ENCODE data around the gene DRICH1.
"Not testable (repeated sequence)": the region's sequence is repeated elsewhere in the genome, so short reads cannot be mapped to it uniquely, and the experiment has no call there.

Gene DRICH1, protein sequence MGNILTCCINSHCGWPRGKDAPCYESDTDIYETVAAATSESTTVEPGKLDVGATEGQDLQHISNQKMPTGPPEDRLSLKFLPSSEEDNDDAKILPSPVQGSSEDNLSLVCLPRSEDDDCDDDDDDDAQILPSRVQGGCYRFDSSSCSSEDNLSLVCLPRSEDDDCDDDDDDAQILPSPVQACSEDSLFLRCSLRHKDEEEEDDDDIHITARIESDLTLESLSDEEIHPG

DNA sequence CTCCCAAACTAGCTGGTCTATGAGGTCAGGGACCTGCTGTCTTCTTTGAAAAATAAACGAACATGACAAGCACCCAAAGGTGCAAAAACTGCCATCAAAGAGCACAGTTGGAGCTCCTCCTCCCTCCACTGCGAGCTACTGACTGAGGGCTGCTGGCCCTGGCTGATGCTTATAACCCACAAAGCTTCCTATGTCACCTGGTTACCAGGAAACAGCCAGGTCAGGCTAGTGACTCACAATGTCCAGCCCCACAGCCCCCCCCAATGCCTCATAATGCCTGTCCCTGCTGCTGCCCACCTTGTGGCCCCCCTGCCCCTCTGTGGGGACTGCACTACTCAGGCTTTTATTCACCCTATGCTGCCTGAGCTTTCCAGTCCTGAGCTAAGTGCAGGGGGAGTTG, at the start of gene DRICH1:
DRICH1 (minus strand) TSS at position 144 of the 400 bp plus-strand sequence. CDS start 298 bp downstream, outside the sequence.
- no peak for DNase-seq (ENCODE audit: low read depth in 2 of 2)

DNA sequence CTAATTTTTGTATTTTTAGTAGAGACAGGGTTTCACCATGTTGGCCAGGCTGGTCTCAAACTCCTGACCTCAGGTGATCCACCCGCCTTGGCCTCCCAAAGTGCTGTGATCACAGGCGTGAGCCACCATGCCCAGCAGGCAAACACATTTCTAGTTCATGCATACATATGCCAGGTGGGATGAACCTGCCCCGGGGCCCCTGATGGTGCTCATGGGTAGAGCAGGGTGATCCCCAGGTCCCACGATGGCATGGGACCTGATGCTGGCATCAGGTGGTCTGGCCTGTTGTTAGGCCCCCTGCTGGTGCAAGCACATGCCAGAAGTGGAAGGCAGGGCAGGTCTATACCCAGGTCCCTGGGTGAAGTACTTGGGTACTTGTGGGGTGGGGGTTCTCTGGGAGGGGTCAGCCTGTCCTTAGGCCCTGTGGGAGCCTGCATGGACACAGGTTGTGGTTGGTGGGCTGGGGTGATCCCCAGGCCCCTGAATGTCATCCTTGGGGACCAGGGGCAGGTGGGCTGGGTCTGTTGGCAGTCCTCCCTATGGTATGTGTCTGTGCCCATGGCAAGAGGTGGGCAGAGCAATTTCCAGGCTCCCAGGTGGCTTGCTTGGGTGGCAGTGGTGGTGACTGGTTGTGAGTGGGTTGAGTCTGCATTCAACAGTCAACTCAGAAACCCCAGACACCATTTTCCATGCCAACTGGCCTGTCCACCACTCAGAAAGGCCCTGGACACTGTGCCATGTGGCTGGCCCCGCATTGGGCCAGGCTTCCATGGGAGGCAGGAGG, 49.1 kb upstream of the DRICH1 start:
- no peak for DNase-seq (ENCODE audit: low read depth in 2 of 2)

DNA sequence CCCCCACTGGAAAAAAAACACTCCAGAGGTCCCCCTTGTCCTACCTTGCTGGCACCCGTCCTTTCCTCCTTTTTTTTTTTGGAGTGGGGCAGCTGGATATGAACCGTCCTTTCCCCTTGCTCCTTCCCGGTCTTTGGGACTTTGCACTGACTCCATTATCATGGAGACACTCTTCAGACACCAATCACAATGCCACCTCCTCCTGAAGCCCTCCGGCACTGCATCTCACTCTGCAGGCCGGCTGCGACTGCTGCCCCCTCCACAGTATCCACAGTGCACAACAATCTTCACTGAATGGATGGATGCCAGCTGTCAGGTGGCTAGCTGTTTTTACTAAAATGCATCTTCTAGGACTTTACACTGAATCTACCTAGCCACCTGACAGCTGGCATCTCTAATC, 46.0 kb upstream of the DRICH1 start:
- no peak for DNase-seq (ENCODE audit: low read depth in 2 of 2)

DNA sequence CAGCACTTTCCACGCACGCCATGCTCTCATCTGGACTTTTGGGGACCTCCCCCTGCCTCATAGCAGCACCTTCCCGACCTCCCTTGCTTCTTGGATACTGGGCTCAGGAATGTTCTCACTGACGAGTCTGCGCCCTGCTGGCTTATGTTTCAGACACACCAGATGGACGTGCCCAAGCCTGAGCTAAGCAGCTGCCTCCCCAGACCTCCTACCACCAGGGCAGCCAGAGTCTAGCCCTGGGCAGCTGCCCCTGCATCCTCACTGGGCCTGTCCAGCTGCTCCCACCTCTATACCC, 45.5 kb upstream of the DRICH1 start:
- DNase-seq (ENCODE audit: low read depth in 2 of 2): no peak

DNA sequence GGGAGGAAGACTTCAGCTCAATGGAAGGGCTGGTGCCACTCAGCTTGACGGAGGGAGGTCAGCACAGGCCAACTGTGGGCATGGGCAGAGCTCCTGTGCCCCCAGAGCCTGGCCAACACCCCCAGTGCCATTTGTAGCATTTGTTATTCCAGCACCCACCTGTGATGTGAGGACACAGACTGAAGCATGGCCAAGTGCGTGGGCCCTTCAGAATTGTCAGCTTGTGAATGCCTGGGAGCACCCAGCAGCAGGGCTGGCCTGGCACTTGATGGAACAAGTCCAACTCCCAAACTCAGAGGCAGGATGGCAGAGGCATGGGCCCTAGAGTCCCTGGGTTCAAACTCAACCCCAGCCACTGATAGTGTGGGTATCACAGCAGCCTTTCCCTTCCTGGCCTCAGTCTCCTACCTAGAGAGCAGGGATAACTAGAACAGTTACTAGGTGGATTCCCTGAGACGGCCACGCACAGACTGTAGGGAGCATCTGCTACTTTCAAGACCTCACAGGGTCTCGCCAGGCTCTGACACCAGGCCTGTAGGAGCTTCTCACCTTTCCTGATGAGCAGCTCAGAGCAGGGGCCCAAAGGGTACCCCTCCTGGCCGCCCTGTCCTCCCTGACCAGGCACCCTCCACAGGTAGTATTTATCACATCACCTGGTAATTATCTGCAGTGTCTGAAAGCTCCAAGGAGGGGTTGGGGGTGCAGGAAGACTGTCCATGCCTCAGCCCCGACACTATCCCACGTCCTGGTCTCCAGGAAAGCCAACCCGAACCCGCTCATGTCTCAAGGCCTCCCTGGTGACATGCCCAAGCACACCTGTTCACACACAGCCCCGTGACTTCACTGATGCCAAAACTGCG, 45.0 kb upstream of the DRICH1 start:
- DNase-seq (ENCODE audit: low read depth in 2 of 2): not testable (repeated sequence)

DNA sequence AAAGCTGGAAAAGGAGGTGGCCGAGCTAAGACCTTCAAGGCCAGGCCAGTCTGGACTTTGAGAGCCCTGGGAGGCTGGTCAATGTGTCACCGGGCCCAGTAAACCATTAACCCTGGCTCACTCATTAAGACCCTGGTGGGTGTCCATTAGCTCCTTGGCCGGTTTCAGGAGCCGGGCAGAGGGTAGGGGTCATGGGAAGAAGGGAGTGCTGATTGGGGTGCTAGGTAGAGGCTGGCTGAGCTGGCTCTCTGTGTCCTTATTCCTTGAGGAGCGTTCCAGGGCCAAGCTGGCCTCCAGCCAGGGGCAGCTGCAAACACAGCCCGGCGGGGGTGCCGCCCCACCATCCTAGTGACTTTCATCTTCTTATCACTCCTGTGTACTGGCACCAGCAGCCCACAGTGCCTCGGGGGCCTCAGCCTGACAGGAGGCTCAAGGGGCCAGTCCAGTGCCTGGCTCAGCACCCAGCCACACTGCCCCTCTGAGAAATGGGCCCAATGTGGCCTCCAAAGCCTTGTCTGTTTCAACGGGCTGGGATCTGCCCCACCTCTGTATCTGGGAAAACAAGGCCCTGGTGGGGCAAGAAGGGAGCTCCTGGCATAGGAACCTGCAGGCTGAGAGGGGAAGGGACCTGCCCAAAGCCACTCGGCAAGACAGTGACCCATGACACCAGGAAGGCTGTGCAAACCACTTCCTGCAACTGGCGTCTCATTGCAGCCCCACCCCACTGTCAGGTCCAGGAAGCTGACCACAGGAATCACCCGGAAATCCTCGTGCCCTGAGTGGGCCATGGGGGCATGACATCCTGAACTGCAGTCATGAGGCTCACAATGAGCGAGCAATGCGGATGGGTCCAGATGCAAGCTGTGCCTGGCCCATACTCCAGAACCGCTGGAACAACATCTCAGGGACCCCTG, 43.6 kb upstream of the DRICH1 start:
- no peak for DNase-seq (ENCODE audit: low read depth in 2 of 2)

DNA sequence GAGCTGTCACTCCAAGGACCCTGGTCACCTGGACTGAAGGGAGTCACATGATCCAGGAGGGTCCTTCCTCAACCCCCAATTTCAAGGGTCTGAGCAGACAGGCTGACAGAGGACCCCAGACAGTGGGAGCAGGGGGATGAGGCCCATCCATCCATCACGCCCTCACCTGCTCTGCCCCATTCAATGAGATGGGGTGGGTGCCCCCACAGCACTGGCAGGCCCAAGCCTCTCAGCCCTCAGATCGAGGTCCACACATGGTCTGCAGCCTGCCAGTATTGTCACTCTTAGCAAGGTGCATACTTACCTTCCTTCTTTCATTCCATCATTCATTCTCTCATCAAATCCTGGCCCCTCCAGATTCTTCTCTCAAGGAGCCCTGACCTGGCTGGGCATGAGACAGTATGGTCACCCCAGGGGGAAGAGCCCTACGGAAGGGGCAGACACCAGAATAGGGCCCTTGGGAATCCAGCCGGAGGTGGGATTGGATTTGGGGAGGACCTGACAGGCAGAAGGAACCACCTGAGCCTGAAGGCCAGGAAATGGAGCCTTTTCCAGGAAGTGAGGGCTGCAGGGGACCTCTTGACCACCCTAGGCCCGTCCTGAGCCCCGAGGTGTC, 42.9 kb upstream of the DRICH1 start:
- DNase-seq (ENCODE audit: low read depth in 2 of 2): not testable (repeated sequence)

DNA sequence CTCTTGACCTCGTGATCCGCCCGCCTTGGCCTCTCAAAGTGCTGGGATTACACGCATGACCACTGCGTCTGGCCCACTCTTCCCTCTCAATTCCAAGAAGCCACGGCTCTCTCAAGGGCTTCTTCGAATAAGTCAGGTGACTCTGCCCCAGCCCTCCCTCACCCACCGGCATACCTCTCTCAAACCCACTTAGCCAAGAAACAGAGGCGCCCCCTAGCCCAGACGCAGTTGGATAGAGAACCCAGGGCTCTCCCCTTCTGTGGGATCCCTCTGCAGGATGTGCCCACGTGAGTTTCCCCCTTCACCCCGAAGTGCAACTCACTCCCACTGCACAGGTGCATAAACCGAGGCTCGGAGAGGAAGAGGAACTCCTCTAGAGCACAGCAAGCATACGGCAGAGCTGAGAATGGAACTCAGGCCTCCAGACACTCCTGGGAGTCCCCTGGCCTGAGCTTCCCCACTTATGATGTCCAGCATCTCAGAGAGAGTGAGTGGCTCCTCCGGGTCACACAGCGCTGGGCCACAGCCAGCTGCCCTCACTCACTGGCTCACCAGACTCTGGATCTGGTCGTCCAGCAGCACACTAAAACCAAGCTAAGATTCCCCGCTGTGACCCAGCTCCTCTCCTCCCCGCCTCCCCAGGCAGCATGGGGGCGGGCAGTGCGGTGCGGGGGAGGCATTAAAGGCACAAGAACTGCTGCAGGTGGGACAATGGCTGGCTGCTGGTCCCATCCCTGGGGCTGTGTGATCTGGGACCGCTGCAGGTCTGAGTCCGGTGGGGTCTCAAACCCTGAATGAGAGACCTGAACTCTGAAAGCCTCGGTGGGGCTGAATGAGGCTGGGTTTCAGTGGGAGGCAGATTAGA, 41.9 kb upstream of the DRICH1 start:
- DNase-seq (ENCODE audit: low read depth in 2 of 2): no peak

DNA sequence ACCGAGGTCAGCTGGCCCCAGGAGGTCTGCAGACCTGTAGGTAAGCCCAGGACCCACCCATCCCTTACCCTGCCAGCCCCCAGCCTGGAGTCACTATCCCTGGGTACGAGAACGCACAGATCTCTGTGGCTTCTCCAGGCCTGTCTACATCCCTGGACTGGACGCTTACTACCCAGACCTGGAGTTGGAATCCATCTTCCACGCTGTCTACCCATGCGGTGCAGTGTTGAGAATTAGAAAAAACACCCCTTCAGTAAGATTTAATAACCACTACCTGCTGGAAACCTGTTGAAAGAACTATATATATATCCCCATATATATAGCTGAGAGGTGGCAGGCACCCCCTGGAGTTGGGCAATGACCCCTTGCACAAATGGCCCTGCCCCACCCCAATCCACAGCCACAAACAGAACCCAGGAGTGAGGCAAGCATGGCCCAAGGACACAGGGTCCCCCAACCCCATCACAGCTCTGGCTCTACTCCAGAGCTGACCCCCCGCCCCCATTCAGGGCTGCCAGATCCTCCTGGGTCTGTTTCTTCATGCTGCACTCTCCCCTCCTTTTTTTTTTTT, 41.0 kb upstream of the DRICH1 start:
- DNase-seq (ENCODE audit: low read depth in 2 of 2): no peak

DNA sequence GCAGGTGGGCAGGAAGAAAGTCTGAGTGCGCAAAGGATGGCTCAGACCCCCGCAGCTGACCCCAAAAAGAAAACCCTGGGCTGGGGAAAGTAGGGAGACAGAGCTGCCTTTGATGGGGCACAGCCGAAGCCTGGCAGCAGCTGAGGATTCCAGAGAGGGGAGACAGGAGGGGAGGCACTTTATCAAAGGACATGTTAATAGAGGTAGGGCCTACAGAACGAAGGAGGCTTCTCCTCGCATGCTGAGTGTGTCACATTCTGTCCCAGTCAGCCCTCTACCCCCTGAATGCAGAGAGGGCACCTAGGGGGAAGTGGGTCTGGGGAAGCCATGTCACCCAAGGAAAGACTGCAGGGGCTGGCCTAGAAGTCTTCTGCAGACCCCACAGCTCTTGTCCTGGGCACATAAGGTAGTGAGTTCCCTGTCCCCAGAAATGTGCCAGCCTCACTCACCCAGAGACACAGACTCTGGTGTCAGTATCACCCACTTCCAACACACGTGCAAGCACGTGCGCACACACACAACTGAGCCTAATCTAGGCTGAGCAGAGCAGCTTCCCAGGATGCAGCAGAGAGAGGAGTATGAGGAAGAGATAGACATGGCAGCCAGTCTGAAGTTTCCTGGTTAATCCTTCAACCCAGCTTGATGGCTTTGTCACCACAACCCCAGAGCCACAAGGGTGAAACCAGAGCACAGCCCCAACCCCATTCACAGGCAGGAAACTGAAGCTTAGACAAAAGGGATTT, 40.4 kb upstream of the DRICH1 start:
- DNase-seq (ENCODE audit: low read depth in 2 of 2): not testable (repeated sequence)

DNA sequence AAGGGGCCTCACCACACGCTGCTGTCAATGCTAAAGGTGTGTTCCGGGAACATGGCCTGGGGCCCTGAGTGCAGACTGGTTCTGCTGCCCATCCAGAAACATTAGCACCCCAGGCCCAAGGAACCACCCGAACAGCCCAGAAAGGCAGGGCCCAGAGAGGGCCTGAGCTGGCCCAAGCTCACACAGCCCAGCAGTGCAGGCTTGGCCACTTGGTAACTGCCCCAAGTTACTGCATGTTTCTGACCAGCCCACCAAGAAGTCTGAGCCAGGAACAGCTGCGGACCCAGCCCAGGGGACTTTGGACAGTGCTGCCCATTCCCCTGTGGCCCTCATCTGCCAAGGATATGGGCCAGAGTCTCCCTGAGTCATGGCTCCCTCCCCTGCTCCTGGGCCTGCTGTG, 39.3 kb upstream of the DRICH1 start:
- DNase-seq (ENCODE audit: low read depth in 2 of 2): not testable (repeated sequence)

DNA sequence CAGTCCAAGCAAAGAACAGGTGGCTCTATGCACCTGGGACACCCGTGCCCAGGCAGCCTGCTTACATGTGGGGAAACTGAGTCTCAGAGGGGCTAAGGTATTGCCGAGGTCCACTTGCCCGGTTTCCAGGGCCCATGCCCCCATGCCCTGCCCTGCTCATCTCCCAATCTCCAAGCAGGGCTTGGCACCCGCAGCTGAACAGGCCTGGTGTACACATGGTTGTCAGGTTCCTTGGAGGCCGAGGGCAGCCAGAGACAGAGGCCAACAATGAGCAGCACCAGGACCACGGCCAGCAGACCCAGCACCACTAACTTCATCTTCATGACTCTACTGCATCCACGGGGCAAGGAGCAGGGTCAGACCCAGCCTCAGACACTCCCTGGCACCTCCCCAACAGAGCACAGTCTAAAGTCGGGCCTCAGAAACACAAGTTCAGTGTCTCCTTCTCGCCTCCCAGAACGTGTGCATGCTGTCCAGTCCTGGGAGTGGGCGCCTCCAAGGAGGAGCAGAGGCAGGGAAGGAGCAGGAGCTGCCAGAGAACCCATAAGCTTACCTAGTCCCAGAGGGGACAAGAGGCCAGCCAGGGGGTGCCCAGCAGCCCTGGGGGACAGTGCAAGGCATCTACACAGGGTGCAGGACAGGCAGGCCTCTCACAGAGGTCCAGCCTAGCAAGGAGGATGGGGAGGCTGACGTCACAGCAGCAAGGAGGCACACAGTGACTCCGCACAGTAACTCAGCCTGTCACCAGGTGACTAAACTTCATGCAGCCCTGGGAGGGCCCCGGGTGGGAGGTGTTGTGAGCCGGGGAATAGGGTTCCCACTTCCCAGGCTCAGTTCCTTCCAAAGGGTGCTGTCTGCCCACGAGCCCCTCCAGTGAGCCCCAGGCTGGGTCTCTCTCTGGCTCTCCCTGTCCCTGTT, 38.5 kb upstream of the DRICH1 start:
- no peak for DNase-seq (ENCODE audit: low read depth in 2 of 2)

DNA sequence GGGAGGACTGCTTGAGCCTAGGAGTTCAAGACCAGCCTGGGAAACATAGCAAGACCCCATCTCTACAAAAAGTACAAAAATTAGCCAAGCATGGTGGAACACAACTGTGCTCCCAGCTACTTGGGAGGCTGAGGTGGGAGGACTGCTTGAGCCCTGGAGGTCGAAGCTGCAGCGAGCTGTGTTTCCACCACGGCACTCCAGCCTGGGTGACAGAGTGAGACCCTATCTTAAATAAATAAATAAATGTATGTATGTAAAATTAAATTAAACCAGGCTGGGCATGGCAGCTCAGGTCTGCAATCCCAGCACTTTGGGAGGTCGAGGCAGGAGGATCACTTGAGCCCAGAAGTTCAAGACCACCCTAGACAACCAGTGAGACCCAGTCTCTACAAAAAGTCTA, 28.3 kb upstream of the DRICH1 start:
- not testable (repeated sequence) for DNase-seq (ENCODE audit: low read depth in 2 of 2)

DNA sequence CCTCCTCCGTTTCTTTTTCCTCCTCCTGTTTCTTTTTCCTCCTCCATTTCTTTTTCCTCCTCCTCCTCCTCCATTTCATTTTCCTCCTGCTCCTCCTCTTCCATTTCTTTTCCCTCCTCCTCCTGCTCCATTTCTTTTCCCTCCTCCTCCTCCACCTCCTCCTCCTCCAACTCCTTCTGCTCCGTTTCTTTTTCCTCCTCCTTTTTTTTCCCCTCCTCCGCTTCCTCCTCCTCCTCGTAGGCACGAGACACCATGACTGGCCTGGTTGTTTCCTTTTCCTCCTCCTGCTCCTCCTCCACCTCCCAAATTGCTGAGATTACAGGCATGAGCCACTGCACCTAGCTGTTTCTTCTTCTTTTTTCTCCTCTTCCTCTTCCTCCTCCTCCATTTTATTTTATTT, 25.6 kb upstream of the DRICH1 start:
- DNase-seq (ENCODE audit: low read depth in 2 of 2): no peak

DNA sequence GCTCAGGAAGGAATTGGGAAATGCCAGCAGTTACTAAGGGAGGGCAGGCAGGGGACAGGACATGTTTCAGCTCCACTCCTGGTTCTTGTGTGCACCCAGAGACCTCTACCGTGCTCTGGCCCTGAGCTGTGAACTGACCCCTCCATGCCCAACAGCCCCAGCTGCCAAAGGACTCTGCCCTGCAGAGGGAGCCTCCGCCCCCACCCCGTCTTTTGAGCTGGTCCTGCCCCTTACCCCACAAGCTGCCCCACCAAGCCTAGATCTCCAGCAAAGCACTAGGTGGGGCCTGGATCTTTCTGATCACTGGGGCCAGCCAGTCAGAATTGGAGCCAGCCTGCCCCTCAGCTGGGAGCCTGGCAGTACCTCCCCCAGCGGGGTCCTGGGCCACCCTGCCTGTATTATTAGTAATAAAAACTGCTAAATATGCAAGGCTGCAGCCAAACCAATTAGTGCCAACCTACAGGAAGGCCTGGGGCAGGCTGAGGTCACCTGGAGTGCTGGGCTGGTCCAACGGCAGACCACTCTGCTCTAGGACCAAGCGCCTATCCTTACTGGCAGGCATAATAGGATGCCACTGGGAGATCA, 23.9 kb upstream of the DRICH1 start:
- DNase-seq (ENCODE audit: low read depth in 2 of 2): no peak

DNA sequence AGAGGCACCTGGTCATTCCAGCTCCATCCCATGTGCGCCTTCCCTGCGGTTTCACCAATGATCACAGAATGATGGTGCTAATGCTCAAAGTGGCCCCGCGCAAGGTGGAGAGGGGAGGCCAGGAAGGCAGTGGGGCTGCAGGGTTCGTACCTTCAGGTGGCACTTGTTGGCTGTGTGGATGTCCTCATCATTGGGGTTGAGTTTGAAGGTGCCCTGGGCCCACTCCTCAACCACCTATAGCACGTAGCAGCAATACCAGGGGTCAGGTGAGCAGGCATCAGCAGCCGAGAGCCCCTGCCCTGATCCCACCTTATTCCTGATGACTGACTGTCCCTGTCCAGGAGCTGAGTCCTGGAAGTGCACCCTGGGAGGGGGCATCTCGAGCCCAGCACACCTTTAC, 20.6 kb upstream of the DRICH1 start:
- no peak for DNase-seq (ENCODE audit: low read depth in 2 of 2)

DNA sequence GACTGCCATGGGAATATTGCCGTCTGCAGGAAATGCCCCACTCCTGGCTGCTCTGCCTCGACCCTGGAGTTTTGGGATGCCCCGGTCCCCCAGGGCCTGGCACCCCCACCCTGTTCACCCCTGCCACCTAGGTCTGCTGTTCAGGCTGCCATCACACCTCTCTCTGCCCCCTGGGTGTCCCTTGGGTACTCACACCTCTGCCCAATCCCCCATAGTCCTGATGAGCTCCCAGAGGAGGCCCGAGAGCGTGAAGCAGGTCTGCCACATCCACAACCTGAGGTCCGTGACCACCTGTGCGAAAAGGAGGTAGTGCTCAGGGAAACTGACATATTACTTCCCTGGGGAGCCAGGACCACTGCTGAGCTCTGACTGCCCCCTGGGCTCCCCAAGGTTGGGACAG, 20.2 kb upstream of the DRICH1 start:
- DNase-seq (ENCODE audit: low read depth in 2 of 2): no peak

DNA sequence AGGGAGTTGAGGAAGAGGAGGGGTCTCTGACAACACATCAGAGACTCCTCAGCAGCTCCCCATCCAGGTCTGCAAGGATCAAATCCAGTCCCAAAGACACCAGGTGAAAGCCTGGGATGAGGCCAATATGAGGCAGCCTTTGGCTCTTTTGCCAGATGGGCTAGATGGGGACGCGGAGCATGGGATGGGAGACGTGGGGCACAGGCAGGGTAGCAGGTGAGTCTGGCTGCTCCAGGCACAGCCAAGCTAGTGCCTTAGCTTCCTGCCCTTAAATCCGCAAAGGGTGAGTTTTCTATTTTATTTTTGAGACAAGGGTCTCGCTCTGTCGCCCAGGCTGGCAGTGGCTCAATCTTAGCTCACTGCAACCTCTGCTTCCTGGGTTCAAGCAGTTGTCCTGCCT, 19.6 kb upstream of the DRICH1 start:
- no peak for DNase-seq (ENCODE audit: low read depth in 2 of 2)
